Effector memory CD4-positive, alpha-beta T cell (primary cell): ENCODE data around the gene RBM20.

Experiments used
- DNase-seq, 3 donors: peaks; one replicate each; pipeline ENCODE4 v3.0.0-alpha.2; 2020
- H3K27ac ChIP-seq: 2 replicates; pipeline ENCODE4 v1.7.0; 2013; ENCODE audit warnings: mild to moderate bottlenecking, low read length, moderate library complexity; ENCODE audit not compliant: insufficient read depth, poor library complexity, severe bottlenecking
- H3K27me3 ChIP-seq: replicated peaks from 2 replicates; pipeline ENCODE4 v1.7.0; 2013; ENCODE audit warnings: mild to moderate bottlenecking, low read length; ENCODE audit not compliant: insufficient read depth, control insufficient read depth, poor library complexity, severe bottlenecking
- H3K36me3 ChIP-seq: 2 replicates; pipeline ENCODE4 v1.7.0; 2013; ENCODE audit warnings: mild to moderate bottlenecking, low read length, moderate library complexity; ENCODE audit not compliant: control insufficient read depth, insufficient read depth
- H3K4me1 ChIP-seq: 2 replicates; pipeline ENCODE4 v1.7.0; 2013; ENCODE audit warnings: low read length, mild to moderate bottlenecking; ENCODE audit not compliant: control insufficient read depth, insufficient read depth, poor library complexity, severe bottlenecking
- H3K4me3 ChIP-seq: 2 replicates; pipeline ENCODE4 v1.7.0; 2013; ENCODE audit warnings: low read length, low read depth, mild to moderate bottlenecking; ENCODE audit not compliant: insufficient read depth, poor library complexity, severe bottlenecking
- H3K9me3 ChIP-seq: 2 replicates; pipeline ENCODE4 v1.7.0; 2013; ENCODE audit warnings: mild to moderate bottlenecking, low read length, moderate library complexity; ENCODE audit not compliant: control insufficient read depth

RBM20 gene

GRCh38 chr10:110625356-110625894, 18.7 kb upstream of the RBM20 start:
- no peak overlapping the region for H3K27ac ChIP-seq

GRCh38 chr10:110625951-110626855, 17.9 kb upstream of the RBM20 start:
- Histone ChIP-seq H3K4me1 (no peaks in the 10 kb centered on the region), H3K4me3 (no peak overlapping the region), H3K9me3 (no peaks in the 10 kb centered on the region), H3K27me3 (no peaks in the 10 kb centered on the region), H3K27ac (no peak overlapping the region), H3K36me3 (no peaks in the 10 kb centered on the region)
- DNase-seq = no peak

More at GRCh38 chr10:110625356-110625894, 18.7 kb upstream of the RBM20 start:
- Histone ChIP-seq H3K9me3 (no peaks in the 10 kb centered on the region), H3K4me3 (no peak overlapping the region), H3K36me3 (no peaks in the 10 kb centered on the region), H3K27me3 (no peaks in the 10 kb centered on the region), H3K4me1 (no peaks in the 10 kb centered on the region)
- no peak for DNase-seq

- Histone ChIP-seq H3K4me1 (no peaks in the 10 kb centered on the region), H3K9me3 (no peaks in the 10 kb centered on the region), H3K4me3 (no peak overlapping the region), H3K27ac (no peak overlapping the region), H3K36me3 (no peaks in the 10 kb centered on the region), H3K27me3 (no peaks in the 10 kb centered on the region)
- DNase-seq = no peak
Observed at GRCh38 chr10:110628161-110628560, 16.0 kb upstream of the RBM20 start.

- no peak overlapping the region for H3K4me3 ChIP-seq
- no peak overlapping the region for H3K27ac ChIP-seq
- DNase-seq = no peak
- no peaks in the 10 kb centered on the region for H3K36me3 ChIP-seq
- H3K4me1 ChIP-seq = no peaks in the 10 kb centered on the region
- H3K27me3 ChIP-seq = no peaks in the 10 kb centered on the region
- no peaks in the 10 kb centered on the region for H3K9me3 ChIP-seq
Observed at GRCh38 chr10:110629680-110630191, 14.4 kb upstream of the RBM20 start.

GRCh38 chr10:110631934-110632333, 12.2 kb upstream of the RBM20 start:
- no peaks in the 10 kb centered on the region for H3K27me3 ChIP-seq
- no peaks in the 10 kb centered on the region for H3K4me1 ChIP-seq

GRCh38 chr10:110632591-110633215, 11.4 kb upstream of the RBM20 start:
- H3K9me3 ChIP-seq = no peaks in the 10 kb centered on the region
- no peak overlapping the region for H3K4me3 ChIP-seq
- H3K27ac ChIP-seq = no peak overlapping the region
- H3K36me3 ChIP-seq = no peaks in the 10 kb centered on the region
- no peak for DNase-seq
- H3K4me1 ChIP-seq = no peaks in the 10 kb centered on the region
- no peaks in the 10 kb centered on the region for H3K27me3 ChIP-seq

More at GRCh38 chr10:110631934-110632333, 12.2 kb upstream of the RBM20 start:
- Histone ChIP-seq H3K27ac (no peak overlapping the region), H3K4me3 (no peak overlapping the region), H3K9me3 (no peaks in the 10 kb centered on the region), H3K36me3 (no peaks in the 10 kb centered on the region)
- no peak for DNase-seq

GRCh38 chr10:110634527-110635209, 9.5 kb upstream of the RBM20 start:
- Histone ChIP-seq H3K27ac (no peak overlapping the region), H3K4me1 (no peaks in the 10 kb centered on the region), H3K36me3 (no peaks in the 10 kb centered on the region), H3K4me3 (no peak overlapping the region), H3K9me3 (no peaks in the 10 kb centered on the region), H3K27me3 (no peaks in the 10 kb centered on the region)
- DNase-seq = no peak

- H3K9me3 ChIP-seq = no peaks in the 10 kb centered on the region
- no peaks in the 10 kb centered on the region for H3K27me3 ChIP-seq
- no peak for DNase-seq
- peaks cover 6% of the 10 kb centered on the region for H3K4me1 ChIP-seq
- H3K27ac ChIP-seq = no peak overlapping the region
- H3K36me3 ChIP-seq = no peaks in the 10 kb centered on the region
- no peak overlapping the region for H3K4me3 ChIP-seq
Observed at GRCh38 chr10:110636572-110636931, 7.6 kb upstream of the RBM20 start.

GRCh38 chr10:110636932-110637557, 7.1 kb upstream of the RBM20 start:
- DNase-seq = no peak
- H3K27ac ChIP-seq = no peak overlapping the region
- H3K9me3 ChIP-seq = no peaks in the 10 kb centered on the region
- H3K27me3 ChIP-seq = peaks cover under 1% of the 10 kb centered on the region
- no peaks in the 10 kb centered on the region for H3K36me3 ChIP-seq
- no peak overlapping the region for H3K4me3 ChIP-seq
- peaks cover 7% of the 10 kb centered on the region for H3K4me1 ChIP-seq
